Activated CD4-positive, alpha-beta T cell treated with anti-CD3 and anti-CD28 coated beads, Interleukin-2, Interleukin-6, amounts not matched to agents 100 ng/mL and 50 ng/mL, durations not matched to agents 16 hours and 8 hours (primary cell): ENCODE results near the gene ADAMTSL1.
"Not testable (repeated sequence)": the region's sequence is repeated elsewhere in the genome, so short reads cannot be mapped to it uniquely, and the experiment has no call there.

Experiments used
- DNase-seq: peaks from one replicate; pipeline ENCODE4 v3.0.0-alpha.2; 2020

ADAMTSL1 gene

GRCh38 chr9:18874990-18875389 lies 401.0 kb downstream of the ADAMTSL1 start:
- DNase-seq, result not testable (repeated sequence)

- DNase-seq, result no peak
Observed at GRCh38 chr9:18877984-18878383, 404.0 kb downstream of the ADAMTSL1 start.

- DNase-seq, result no peak
Observed at GRCh38 chr9:18881758-18882157, 407.8 kb downstream of the ADAMTSL1 start.

- DNase-seq, result no peak
Observed at GRCh38 chr9:18887546-18887945, 413.6 kb downstream of the ADAMTSL1 start.

GRCh38 chr9:18888290-18888689 lies 414.3 kb downstream of the ADAMTSL1 start:
- DNase-seq, result no peak

- no peak for DNase-seq
Observed at GRCh38 chr9:18889550-18889949, 415.6 kb downstream of the ADAMTSL1 start.

GRCh38 chr9:18890372-18890771 lies 416.4 kb downstream of the ADAMTSL1 start:
- peak; percentile 24 for DNase-seq

- no peak for DNase-seq
Observed at GRCh38 chr9:18891946-18892670, 418.2 kb downstream of the ADAMTSL1 start.

- DNase-seq, result no peak
Observed at GRCh38 chr9:18893046-18893445, 419.1 kb downstream of the ADAMTSL1 start.

- DNase-seq, result no peak
Observed at GRCh38 chr9:18893491-18893890, 419.5 kb downstream of the ADAMTSL1 start.

GRCh38 chr9:18896004-18896403 lies 422.1 kb downstream of the ADAMTSL1 start:
- no peak for DNase-seq

GRCh38 chr9:18896531-18897179 lies 422.7 kb downstream of the ADAMTSL1 start:
- peak; percentile 43 for DNase-seq

- no peak for DNase-seq
Observed at GRCh38 chr9:18903450-18903849, 429.5 kb downstream of the ADAMTSL1 start.

- DNase-seq, result no peak
Observed at GRCh38 chr9:18905028-18905882, 431.3 kb downstream of the ADAMTSL1 start.

GRCh38 chr9:18905883-18906629 lies 432.1 kb downstream of the ADAMTSL1 start:
- DNase-seq, result no peak

GRCh38 chr9:18906656-18907395 lies 432.9 kb downstream of the ADAMTSL1 start:
- no peak for DNase-seq

GRCh38 chr9:18907927-18908625 lies 434.1 kb downstream of the ADAMTSL1 start:
- no peak for DNase-seq

GRCh38 chr9:18909140-18910018 lies 435.4 kb downstream of the ADAMTSL1 start:
- DNase-seq, result no peak

- DNase-seq, result no peak
Observed at GRCh38 chr9:18910435-18910834, 436.5 kb downstream of the ADAMTSL1 start.

GRCh38 chr9:18910916-18911315 lies 437.0 kb downstream of the ADAMTSL1 start:
- DNase-seq, result no peak
